ENCODE data around the gene LMO4. TPM values are rescaled to one million over a fixed set of nuclear protein-coding genes. Genes with fewer than 3 reads are reported as not detected.

The LMO4 gene
- total and polyA plus RNA-seq, 8 donors: 10.5 to 35.1 (median 21.2) TPM

DNA sequence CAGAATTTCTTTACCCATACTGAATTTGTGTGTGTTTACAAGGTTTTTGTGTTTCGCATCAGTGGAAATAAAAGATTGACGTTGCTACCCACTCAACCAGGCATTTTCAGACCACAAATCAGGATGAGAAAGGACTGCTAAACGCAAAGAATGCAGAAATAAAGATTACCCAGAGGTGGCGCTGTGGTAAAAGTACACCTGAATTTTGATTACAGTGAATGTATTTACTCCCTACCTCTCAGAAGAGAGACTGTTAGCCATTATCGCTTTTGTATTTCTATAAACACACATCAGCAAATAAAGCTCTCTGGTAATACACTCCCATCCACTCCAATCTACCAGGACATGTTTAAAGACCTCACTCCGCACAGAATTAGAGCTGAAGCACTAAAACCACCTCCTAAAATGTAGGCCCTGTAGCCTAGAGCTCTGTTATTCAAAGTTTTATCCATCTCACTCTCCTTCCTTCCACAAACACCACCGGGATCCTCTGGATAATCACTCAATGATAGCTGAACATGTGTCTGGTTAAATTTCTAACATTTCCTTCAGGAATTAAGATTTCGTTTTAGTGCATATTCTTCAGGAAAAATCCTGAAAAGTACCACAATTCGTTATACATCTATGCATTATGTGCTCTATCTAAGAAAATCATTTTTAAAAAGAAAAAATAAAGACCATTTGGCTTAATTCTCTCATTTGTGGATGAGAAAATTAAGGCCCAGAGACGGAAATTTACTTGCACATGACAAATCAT, 2.5 kb upstream of the LMO4 start:
- Histone ChIP-seq H3K27ac (no peak overlapping the region), H3K4me1 (peaks cover 2 to 6% (median 3%) of the 10 kb centered on the region in 3 donors), H3K27me3 (no peaks in the 10 kb centered on the region), H3K9me3 (no peaks in the 10 kb centered on the region), H3K36me3 (no peaks in the 10 kb centered on the region), H3K4me3 (no peak overlapping the region)
- ATAC-seq: no peak
- FAIRE-seq: peak; percentile 89
- intact Hi-C loops (cut with DNase I): no loop called here
- peak in 3 of 6 donors; percentile 41 to 60 (median 41) for DNase-seq
- TF ChIP-seq, protein P1, sequence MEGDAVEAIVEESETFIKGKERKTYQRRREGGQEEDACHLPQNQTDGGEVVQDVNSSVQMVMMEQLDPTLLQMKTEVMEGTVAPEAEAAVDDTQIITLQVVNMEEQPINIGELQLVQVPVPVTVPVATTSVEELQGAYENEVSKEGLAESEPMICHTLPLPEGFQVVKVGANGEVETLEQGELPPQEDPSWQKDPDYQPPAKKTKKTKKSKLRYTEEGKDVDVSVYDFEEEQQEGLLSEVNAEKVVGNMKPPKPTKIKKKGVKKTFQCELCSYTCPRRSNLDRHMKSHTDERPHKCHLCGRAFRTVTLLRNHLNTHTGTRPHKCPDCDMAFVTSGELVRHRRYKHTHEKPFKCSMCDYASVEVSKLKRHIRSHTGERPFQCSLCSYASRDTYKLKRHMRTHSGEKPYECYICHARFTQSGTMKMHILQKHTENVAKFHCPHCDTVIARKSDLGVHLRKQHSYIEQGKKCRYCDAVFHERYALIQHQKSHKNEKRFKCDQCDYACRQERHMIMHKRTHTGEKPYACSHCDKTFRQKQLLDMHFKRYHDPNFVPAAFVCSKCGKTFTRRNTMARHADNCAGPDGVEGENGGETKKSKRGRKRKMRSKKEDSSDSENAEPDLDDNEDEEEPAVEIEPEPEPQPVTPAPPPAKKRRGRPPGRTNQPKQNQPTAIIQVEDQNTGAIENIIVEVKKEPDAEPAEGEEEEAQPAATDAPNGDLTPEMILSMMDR (IDR thresholded peaks at IDR 0.05): peak; percentile 42 to 64 (median 56)
- 34 to 35% methylated on average over 10 of the region's 10 CpGs for WGBS, 2 donors

DNA sequence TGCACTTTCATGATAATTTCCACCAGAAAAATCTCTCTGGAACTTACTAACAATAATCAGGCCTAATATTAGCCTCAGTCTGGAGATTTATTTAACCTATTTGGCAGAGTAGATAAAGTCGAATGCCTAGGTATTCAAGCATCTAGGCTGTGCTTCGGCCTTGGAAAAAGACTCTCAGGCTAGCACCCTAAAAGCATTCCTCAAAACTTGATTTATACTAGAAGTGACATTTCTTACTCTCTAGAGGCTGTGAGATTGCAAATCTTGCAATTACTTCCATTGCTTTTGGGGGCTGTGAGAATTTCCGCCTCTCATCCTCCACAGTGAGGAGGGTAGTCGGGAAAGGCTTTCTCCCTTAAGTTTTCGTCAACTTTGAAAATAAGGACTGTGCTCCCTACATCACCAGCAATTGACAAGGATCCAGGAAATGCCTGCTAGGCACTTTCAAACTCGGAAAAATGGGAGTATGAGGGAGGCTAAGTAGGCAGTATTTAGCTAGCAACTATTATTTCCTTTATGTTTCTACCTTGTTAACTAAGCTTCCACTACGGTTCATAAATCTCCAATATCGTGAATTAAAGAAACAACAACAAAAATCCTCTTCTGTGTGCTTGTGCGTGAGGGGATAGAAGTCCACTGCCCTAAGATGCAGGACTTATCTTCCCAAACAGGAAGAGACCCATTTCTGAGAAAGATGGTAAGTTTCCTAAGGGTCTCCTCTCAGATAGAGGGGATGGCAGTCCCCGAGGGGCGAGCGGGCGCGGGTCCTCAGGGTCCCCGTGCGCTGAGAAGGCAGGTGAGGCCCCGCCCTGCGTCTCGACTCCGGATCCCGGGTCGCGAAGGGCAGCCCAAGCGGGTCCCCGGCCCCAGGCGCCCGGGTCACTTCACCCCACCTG, 1.1 kb upstream of the LMO4 start:
- no peaks in the 10 kb centered on the region for H3K36me3 ChIP-seq
- H3K4me1 ChIP-seq: peaks cover 2 to 11% (median 6%) of the 10 kb centered on the region in 3 donors
- TF ChIP-seq, protein P1 (IDR thresholded peaks at IDR 0.05): no peak
- FAIRE-seq: no peak
- peak overlapping the region; percentile 87 to 97 (median 95) for H3K27ac ChIP-seq
- 8% methylated on average over 27 of the region's 27 CpGs for WGBS, 2 donors
- no peak for ATAC-seq
- intact Hi-C loops (cut with DNase I): no loop called here
- H3K9me3 ChIP-seq: no peaks in the 10 kb centered on the region
- DNase-seq: no peak
- H3K4me3 ChIP-seq: peak overlapping the region; percentile 24 to 80 (median 57)
- no peaks in the 10 kb centered on the region for H3K27me3 ChIP-seq

DNA sequence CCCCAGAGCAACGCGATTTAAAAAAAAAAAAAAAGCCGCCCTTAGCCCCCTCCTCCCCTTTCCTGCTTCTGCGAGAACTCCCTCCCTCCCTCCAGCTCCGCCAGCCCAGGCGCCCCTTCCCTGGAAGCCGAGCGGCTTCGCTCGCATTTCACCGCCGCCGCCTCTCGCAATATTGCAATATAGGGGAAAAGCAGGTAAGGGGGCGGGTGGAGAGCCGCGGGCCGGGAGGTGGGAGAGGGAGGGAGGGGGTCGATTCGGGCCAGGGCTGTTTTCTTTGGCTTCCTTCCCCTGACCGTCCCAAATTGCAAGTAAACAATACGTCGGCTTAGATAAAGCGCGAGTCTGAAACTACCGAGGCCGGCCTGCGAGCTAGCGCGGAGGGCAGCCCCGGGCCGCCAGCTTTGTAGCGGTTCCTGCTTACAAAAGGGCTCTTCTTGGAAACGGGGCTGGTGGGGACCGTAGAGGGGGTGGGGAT, 408 bp downstream of the LMO4 start:
- intact Hi-C loops (cut with DNase I): no loop called here
- FAIRE-seq: no peak
- Histone ChIP-seq H3K4me3 (peak overlapping the region; percentile 59 to 80 (median 65)), H3K9me3 (no peaks in the 10 kb centered on the region), H3K4me1 (peaks cover 2 to 22% (median 6%) of the 10 kb centered on the region in 3 donors), H3K36me3 (no peaks in the 10 kb centered on the region), H3K27ac (peak overlapping the region; percentile 87 to 97 (median 95)), H3K27me3 (no peaks in the 10 kb centered on the region)
- ATAC-seq: peak; percentile 13 to 41 (median 25)
- TF ChIP-seq, protein P1 (IDR thresholded peaks at IDR 0.05): no peak
- DNase-seq: peak; percentile 57 to 84 (median 64)
- 0% methylated on average over 32 to 35 of the region's 35 CpGs for WGBS, 2 donors

DNA sequence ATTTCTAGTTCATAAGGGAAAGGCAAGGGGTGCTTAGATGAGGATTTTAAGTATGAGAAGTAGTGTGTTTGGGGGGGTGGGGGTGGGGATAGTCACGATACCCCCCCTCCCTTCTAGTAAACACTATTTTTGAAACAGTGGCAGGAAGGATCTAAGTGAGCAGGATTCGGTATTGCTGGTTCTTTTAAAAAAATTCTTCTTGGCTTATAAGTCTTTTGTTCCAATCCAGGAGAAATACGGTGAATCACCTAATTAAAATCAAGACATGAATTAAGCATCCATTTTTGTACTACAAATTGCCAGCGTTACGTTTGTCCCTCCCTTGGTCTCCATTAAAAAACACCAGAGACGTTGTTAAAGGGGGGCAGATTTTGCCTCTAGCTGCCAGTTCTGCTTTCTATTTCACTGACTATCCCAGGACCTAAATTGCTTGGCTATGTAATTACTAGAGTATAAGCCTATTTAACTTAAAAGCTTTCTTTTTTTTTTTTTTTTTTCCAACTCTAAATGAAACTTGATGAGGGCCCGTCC, 911 bp downstream of the LMO4 start:
- no peak for DNase-seq
- peak overlapping the region; percentile 59 to 80 (median 65) for H3K4me3 ChIP-seq
- no peak for ATAC-seq
- intact Hi-C loops (cut with DNase I): no loop called here
- no peaks in the 10 kb centered on the region for H3K36me3 ChIP-seq
- WGBS, 2 donors: 1 to 2% methylated on average over 7 of the region's 7 CpGs
- no peaks in the 10 kb centered on the region for H3K27me3 ChIP-seq
- H3K4me1 ChIP-seq: peaks cover 2 to 28% (median 6%) of the 10 kb centered on the region in 3 donors
- H3K27ac ChIP-seq: peak overlapping the region; percentile 87 to 97 (median 95)
- H3K9me3 ChIP-seq: no peaks in the 10 kb centered on the region
- no peak for FAIRE-seq
- TF ChIP-seq, protein P1 (IDR thresholded peaks at IDR 0.05): no peak
